KOPT-K1 (cell line): Measurements from ENCODE around the gene AGAP2.
"Not testable (repeated sequence)": the region's sequence is repeated elsewhere in the genome, so short reads cannot be mapped to it uniquely, and the experiment has no call there.

ENCODE experiments used
- H3K27ac ChIP-seq: fragments of 200-600 bp; sonication (generic); 2 replicates; pipeline ENCODE4 v1.5.1; 2016; ENCODE audit warnings: antibody characterized with exemption, mild to moderate bottlenecking, low read depth, low read length; ENCODE audit not compliant: poor library complexity, severe bottlenecking
- H3K36me3 ChIP-seq: fragments of 200-600 bp; sonication (generic); 2 replicates; pipeline ENCODE4 v1.5.1; 2017; ENCODE audit warnings: antibody characterized with exemption, mild to moderate bottlenecking, low read length, moderate library complexity; ENCODE audit not compliant: insufficient read depth
- H3K9me3 ChIP-seq: fragments of 200-600 bp; sonication (generic); 2 replicates; pipeline ENCODE4 v1.5.1; 2017; ENCODE audit warnings: antibody characterized with exemption, low read length, mild to moderate bottlenecking; ENCODE audit not compliant: insufficient read depth, poor library complexity, severe bottlenecking

AGAP2 gene

GRCh38 chr12:57738661-57739237, at the start of gene AGAP2:
AGAP2 (minus strand) TSS chr12:57738742; CDS start chr12:57738246, 496 bp downstream.
- Histone ChIP-seq H3K36me3 (peaks cover 50% of the 10 kb centered on the region), H3K27ac (peak within 1 kb of the TSS; percentile 80), H3K9me3 (no peaks in the 10 kb centered on the region)

GRCh38 chr12:57783861-57784260, 45.3 kb upstream of the AGAP2 start:
- no peak overlapping the region for H3K27ac ChIP-seq
- H3K9me3 ChIP-seq, result no peaks in the 10 kb centered on the region
- peaks cover 49% of the 10 kb centered on the region for H3K36me3 ChIP-seq

GRCh38 chr12:57783466-57783801, 44.9 kb upstream of the AGAP2 start:
- Histone ChIP-seq H3K36me3 (peaks cover 45% of the 10 kb centered on the region), H3K9me3 (no peaks in the 10 kb centered on the region), H3K27ac (peak overlapping the region; percentile 72)

GRCh38 chr12:57782608-57783465, 44.3 kb upstream of the AGAP2 start, which contains the start of gene TSFM:
TSFM (plus strand) TSS chr12:57782787; CDS start chr12:57782802, 15 bp downstream.
- Histone ChIP-seq H3K36me3 (peaks cover 39% of the 10 kb centered on the region), H3K27ac (peak within 1 kb of the TSS; percentile 72), H3K9me3 (no peaks in the 10 kb centered on the region)

GRCh38 chr12:57782243-57782607, 43.7 kb upstream of the AGAP2 start:
- Histone ChIP-seq H3K36me3 (peaks cover 33% of the 10 kb centered on the region), H3K27ac (peak overlapping the region; percentile 72), H3K9me3 (no peaks in the 10 kb centered on the region)

- no peaks in the 10 kb centered on the region for H3K9me3 ChIP-seq
- H3K27ac ChIP-seq, result peak overlapping the region; percentile 72
- peaks cover 29% of the 10 kb centered on the region for H3K36me3 ChIP-seq
These were observed 43.3 kb upstream of the AGAP2 start for GRCh38 chr12:57781801-57782200.

- Histone ChIP-seq H3K27ac (peak overlapping the region; percentile 72), H3K9me3 (no peaks in the 10 kb centered on the region), H3K36me3 (peaks cover 23% of the 10 kb centered on the region)
These were observed 42.7 kb upstream of the AGAP2 start for GRCh38 chr12:57781244-57781643.

- Histone ChIP-seq H3K9me3 (no peaks in the 10 kb centered on the region), H3K27ac (peak overlapping the region; percentile 72), H3K36me3 (peaks cover 15% of the 10 kb centered on the region)
These were observed 41.8 kb upstream of the AGAP2 start for GRCh38 chr12:57780284-57780897.

GRCh38 chr12:57779736-57780135, 41.2 kb upstream of the AGAP2 start:
- Histone ChIP-seq H3K9me3 (no peaks in the 10 kb centered on the region), H3K27ac (no peak overlapping the region), H3K36me3 (peaks cover 9% of the 10 kb centered on the region)

GRCh38 chr12:57777911-57778310, 39.4 kb upstream of the AGAP2 start:
- Histone ChIP-seq H3K9me3 (no peaks in the 10 kb centered on the region), H3K27ac (no peak overlapping the region), H3K36me3 (no peaks in the 10 kb centered on the region)

- Histone ChIP-seq H3K9me3 (no peaks in the 10 kb centered on the region), H3K27ac (no peak overlapping the region), H3K36me3 (no peaks in the 10 kb centered on the region)
These were observed 38.8 kb upstream of the AGAP2 start for GRCh38 chr12:57777367-57777766.

GRCh38 chr12:57776247-57776587, 37.7 kb upstream of the AGAP2 start:
- no peak overlapping the region for H3K27ac ChIP-seq
- H3K36me3 ChIP-seq, result no peaks in the 10 kb centered on the region
- no peaks in the 10 kb centered on the region for H3K9me3 ChIP-seq

GRCh38 chr12:57775563-57776246, 37.2 kb upstream of the AGAP2 start:
- H3K27ac ChIP-seq, result no peak overlapping the region
- peaks cover 3% of the 10 kb centered on the region; the same call in 1 of the 2 replicates for H3K36me3 ChIP-seq
- no peaks in the 10 kb centered on the region for H3K9me3 ChIP-seq

- Histone ChIP-seq H3K36me3 (peaks cover 10% of the 10 kb centered on the region; the same call in 1 of the 2 replicates), H3K27ac (no peak overlapping the region), H3K9me3 (no peaks in the 10 kb centered on the region)
These were observed 36.5 kb upstream of the AGAP2 start for GRCh38 chr12:57775044-57775443.

- not testable (repeated sequence) for H3K9me3 ChIP-seq, H3K27ac ChIP-seq
- H3K36me3 ChIP-seq, result peaks cover 14% of the 10 kb centered on the region; the same call in 1 of the 2 replicates
These were observed 36.1 kb upstream of the AGAP2 start for GRCh38 chr12:57774634-57775033.
